Sigmoid colon (tissue), 3 donors: ENCODE data around the gene TFIP11.

Source experiments
- CTCF ChIP-seq, 4 experiments: fragments of 450-650 bp in 3 of 4; fragments of 200-600 bp in 1 of 4; IDR thresholded peaks; one replicate each; pipeline ENCODE4 v1.5.1; 2016 to 2019; ENCODE audit warnings: antibody characterized with exemption in 4 of 4, mild to moderate bottlenecking in 3 of 4, moderate library complexity in 2 of 4
- POLR2A ChIP-seq, 2 donors: fragments of 450-650 bp; IDR thresholded peaks; one replicate each; pipeline ENCODE4 v1.6.1; 2016; ENCODE audit warnings: antibody characterized with exemption in 2 of 2, mild to moderate bottlenecking in 2 of 2, moderate library complexity in 2 of 2

- no peak for TF ChIP-seq CTCF (IDR thresholded peaks at IDR 0.05)
- TF ChIP-seq POLR2A (IDR thresholded peaks at IDR 0.05), result no peak
Measured at GRCh38 chr22:26444777-26445176, 67.5 kb downstream of the TFIP11 start.
